GM18870 (cell line): Measurements from ENCODE around the gene CLPX.
"Not testable (repeated sequence)": the region's sequence is repeated elsewhere in the genome, so short reads cannot be mapped to it uniquely, and the experiment has no call there.

ENCODE experiments used
- ATAC-seq: cut with Tn5 transposase; IDR thresholded peaks from one replicate; pipeline ENCODE4 v1.9.1; 2021; ENCODE audit warnings: moderate library complexity; ENCODE audit not compliant: unreplicated experiment

Gene CLPX

GRCh38 chr15:65206750-65207149 lies 21.6 kb upstream of the CLPX start:
- no peak for ATAC-seq

- no peak for ATAC-seq
These were observed 20.0 kb upstream of the CLPX start for GRCh38 chr15:65204931-65205660.

GRCh38 chr15:65204236-65204930 lies 19.2 kb upstream of the CLPX start:
- ATAC-seq = no peak

- ATAC-seq = no peak
These were observed 16.8 kb upstream of the CLPX start for GRCh38 chr15:65201918-65202317.

- ATAC-seq = no peak
These were observed 13.4 kb upstream of the CLPX start for GRCh38 chr15:65198571-65198970.

- no peak for ATAC-seq
These were observed 12.1 kb upstream of the CLPX start for GRCh38 chr15:65197337-65197645.

- no peak for ATAC-seq
These were observed 11.6 kb upstream of the CLPX start for GRCh38 chr15:65196637-65197336.

- ATAC-seq = no peak
These were observed 10.4 kb upstream of the CLPX start for GRCh38 chr15:65195548-65195923.

GRCh38 chr15:65194826-65195547 lies 9.8 kb upstream of the CLPX start:
- no peak for ATAC-seq

GRCh38 chr15:65192016-65192415 lies 6.9 kb upstream of the CLPX start:
- no peak for ATAC-seq

GRCh38 chr15:65189102-65189740 lies 4.1 kb upstream of the CLPX start:
- ATAC-seq = no peak

- not testable (repeated sequence) for ATAC-seq
These were observed 3.3 kb upstream of the CLPX start for GRCh38 chr15:65188472-65188871.

- no peak for ATAC-seq
These were observed 756 bp downstream of the CLPX start for GRCh38 chr15:65184305-65184867.

- ATAC-seq = no peak
These were observed 1.3 kb downstream of the CLPX start for GRCh38 chr15:65183865-65184159.

- ATAC-seq = no peak
These were observed 2.6 kb downstream of the CLPX start for GRCh38 chr15:65182538-65182937.

GRCh38 chr15:65181582-65182353 lies 3.4 kb downstream of the CLPX start:
- ATAC-seq = not testable (repeated sequence)

- no peak for ATAC-seq
These were observed 5.0 kb downstream of the CLPX start for GRCh38 chr15:65180167-65180566.

GRCh38 chr15:65177901-65178300 lies 7.2 kb downstream of the CLPX start:
- no peak for ATAC-seq

GRCh38 chr15:65176056-65176455 lies 9.1 kb downstream of the CLPX start:
- ATAC-seq = no peak

- no peak for ATAC-seq
These were observed 9.6 kb downstream of the CLPX start for GRCh38 chr15:65175511-65175910.
